Measurements from ENCODE around the gene SPNS3. TPM values are rescaled to one million over a fixed set of nuclear protein-coding genes. Genes with fewer than 3 reads are reported as not detected.

SPNS3 gene
- polyA plus RNA-seq, 1 donor (not counting 4 experiments of a cell fraction or from before 2014, with no cell fraction given), result not detected

DNA sequence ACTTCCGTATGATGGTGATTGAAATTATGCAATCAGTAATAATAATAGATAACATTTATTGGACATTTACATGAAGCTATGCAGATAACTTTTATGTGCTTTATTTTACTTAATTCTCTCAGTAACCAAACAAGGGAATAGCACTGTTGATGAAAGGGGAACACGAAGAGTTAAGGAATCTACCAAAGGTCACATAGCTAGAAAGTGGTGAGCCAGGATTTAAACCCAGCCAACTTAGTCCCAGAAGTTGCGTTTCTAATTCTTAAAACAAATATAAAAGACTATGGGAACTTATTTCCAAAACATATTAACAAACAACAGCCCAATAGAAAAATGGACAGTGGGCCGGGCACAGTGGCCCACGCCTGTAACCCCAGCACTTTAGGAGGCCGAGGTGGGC, 9.7 kb downstream of the SPNS3 start:
- no peaks in the 10 kb centered on the region for H3K9me3 ChIP-seq (ENCODE audit: control insufficient read depth, low read depth, low read length)
- no peak overlapping the region for H3K4me3 ChIP-seq (ENCODE audit: control insufficient read depth in 2 of 3, extremely low read depth in 1 of 3, insufficient read depth in 2 of 3, low read depth in 1 of 3, low read length in 3 of 3)
- no peak overlapping the region for H2AFZ ChIP-seq (ENCODE audit: control insufficient read depth, low read length)
- no peaks in the 10 kb centered on the region for H4K20me1 ChIP-seq (ENCODE audit: control insufficient read depth, extremely low read depth, insufficient read depth, low read length)
- dilution Hi-C loops (cut with MboI; ENCODE audit: extremely low pct_ligation_motif_present, low sequenced_read_pairs), result no loop called here
- no peaks in the 10 kb centered on the region for H3K4me1 ChIP-seq (ENCODE audit: control insufficient read depth, extremely low read depth, insufficient read depth, low read length)
- no peaks in the 10 kb centered on the region for H3K36me3 ChIP-seq (ENCODE audit: control insufficient read depth in 2 of 2, extremely low read depth in 1 of 2, insufficient read depth in 2 of 2, low read length in 2 of 2)
- H3K9ac ChIP-seq (ENCODE audit: control insufficient read depth, extremely low read depth, insufficient read depth, low read length), result no peak overlapping the region
- no peak for FAIRE-seq
- H3K4me2 ChIP-seq (ENCODE audit: control insufficient read depth, extremely low read depth, insufficient read depth, low read depth, low read length), result no peak overlapping the region
- no peak for TF ChIP-seq EZH2 (IDR thresholded peaks at IDR 0.05; ENCODE audit: low read length)
- TF ChIP-seq, protein P1, sequence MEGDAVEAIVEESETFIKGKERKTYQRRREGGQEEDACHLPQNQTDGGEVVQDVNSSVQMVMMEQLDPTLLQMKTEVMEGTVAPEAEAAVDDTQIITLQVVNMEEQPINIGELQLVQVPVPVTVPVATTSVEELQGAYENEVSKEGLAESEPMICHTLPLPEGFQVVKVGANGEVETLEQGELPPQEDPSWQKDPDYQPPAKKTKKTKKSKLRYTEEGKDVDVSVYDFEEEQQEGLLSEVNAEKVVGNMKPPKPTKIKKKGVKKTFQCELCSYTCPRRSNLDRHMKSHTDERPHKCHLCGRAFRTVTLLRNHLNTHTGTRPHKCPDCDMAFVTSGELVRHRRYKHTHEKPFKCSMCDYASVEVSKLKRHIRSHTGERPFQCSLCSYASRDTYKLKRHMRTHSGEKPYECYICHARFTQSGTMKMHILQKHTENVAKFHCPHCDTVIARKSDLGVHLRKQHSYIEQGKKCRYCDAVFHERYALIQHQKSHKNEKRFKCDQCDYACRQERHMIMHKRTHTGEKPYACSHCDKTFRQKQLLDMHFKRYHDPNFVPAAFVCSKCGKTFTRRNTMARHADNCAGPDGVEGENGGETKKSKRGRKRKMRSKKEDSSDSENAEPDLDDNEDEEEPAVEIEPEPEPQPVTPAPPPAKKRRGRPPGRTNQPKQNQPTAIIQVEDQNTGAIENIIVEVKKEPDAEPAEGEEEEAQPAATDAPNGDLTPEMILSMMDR (optimal IDR thresholded peaks at IDR 0.05 in 1 of 3, IDR thresholded peaks at IDR 0.05 in 1 of 3, conservative IDR thresholded peaks at IDR 0.05 in 1 of 3; ENCODE audit: extremely low read depth in 1 of 3, insufficient read depth in 2 of 3, low read length in 3 of 3), result no peak
- peaks cover 14% of the 10 kb centered on the region for H3K27me3 ChIP-seq (ENCODE audit: control insufficient read depth, extremely low read depth, insufficient read depth, low read length)
- no peaks in the 10 kb centered on the region for H3K9me1 ChIP-seq (ENCODE audit: control insufficient read depth, extremely low read depth, insufficient read depth, low read length)
- no peak for DNase-seq (ENCODE audit: low read depth, low spot score)
- no peaks in the 10 kb centered on the region for H3K79me2 ChIP-seq (ENCODE audit: control insufficient read depth, insufficient read depth, low read length)
- no peak overlapping the region for H3K27ac ChIP-seq (ENCODE audit: control insufficient read depth, insufficient read depth, low read length)

DNA sequence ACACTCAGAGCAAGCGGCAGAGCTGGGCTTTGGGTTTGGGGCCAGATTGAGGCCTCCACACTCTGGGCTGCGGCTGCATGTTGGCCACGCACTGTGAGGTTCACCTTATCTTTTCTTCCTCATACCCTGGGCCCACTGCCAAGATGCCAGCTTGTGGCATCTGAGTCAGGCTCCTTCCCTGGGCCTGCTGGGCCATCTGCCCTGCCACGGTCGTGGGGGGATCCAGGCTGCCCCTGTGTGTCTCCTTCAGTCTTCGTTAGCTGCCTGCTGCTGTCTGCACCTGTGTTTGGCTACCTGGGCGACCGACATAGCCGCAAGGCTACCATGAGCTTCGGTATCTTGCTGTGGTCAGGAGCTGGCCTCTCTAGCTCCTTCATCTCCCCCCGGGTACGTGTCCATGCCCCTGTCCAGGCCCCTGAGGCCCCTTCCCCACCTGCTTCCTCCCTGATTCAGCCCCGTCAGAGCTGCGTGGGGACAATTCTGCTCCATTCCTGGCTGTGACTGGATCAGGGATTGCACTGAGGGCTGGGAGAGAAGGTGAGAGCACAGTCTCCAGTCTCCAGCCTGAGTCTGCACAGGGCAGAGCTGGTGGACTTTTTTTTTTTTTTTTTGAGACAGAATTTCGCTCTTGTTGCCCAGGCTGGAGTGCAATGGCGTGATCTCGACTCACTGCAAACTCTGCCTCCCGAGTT, 11.2 kb downstream of the SPNS3 start:
- TF ChIP-seq EZH2 (IDR thresholded peaks at IDR 0.05; ENCODE audit: low read length), result no peak
- TF ChIP-seq, protein P1 (optimal IDR thresholded peaks at IDR 0.05 in 1 of 3, IDR thresholded peaks at IDR 0.05 in 1 of 3, conservative IDR thresholded peaks at IDR 0.05 in 1 of 3; ENCODE audit: extremely low read depth in 1 of 3, insufficient read depth in 2 of 3, low read length in 3 of 3), result no peak
- Histone ChIP-seq H2AFZ (ENCODE audit: control insufficient read depth, low read length) (no peak overlapping the region), H3K9ac (ENCODE audit: control insufficient read depth, extremely low read depth, insufficient read depth, low read length) (no peak overlapping the region), H3K4me2 (ENCODE audit: control insufficient read depth, extremely low read depth, insufficient read depth, low read depth, low read length) (no peak overlapping the region), H3K4me1 (ENCODE audit: control insufficient read depth, extremely low read depth, insufficient read depth, low read length) (no peaks in the 10 kb centered on the region), H3K79me2 (ENCODE audit: control insufficient read depth, insufficient read depth, low read length) (no peaks in the 10 kb centered on the region), H4K20me1 (ENCODE audit: control insufficient read depth, extremely low read depth, insufficient read depth, low read length) (no peaks in the 10 kb centered on the region), H3K9me3 (ENCODE audit: control insufficient read depth, low read depth, low read length) (no peaks in the 10 kb centered on the region), H3K36me3 (ENCODE audit: control insufficient read depth in 2 of 2, extremely low read depth in 1 of 2, insufficient read depth in 2 of 2, low read length in 2 of 2) (no peaks in the 10 kb centered on the region), H3K27ac (ENCODE audit: control insufficient read depth, insufficient read depth, low read length) (no peak overlapping the region), H3K9me1 (ENCODE audit: control insufficient read depth, extremely low read depth, insufficient read depth, low read length) (no peaks in the 10 kb centered on the region), H3K27me3 (ENCODE audit: control insufficient read depth, extremely low read depth, insufficient read depth, low read length) (peaks cover 23% of the 10 kb centered on the region), H3K4me3 (ENCODE audit: control insufficient read depth in 2 of 3, extremely low read depth in 1 of 3, insufficient read depth in 2 of 3, low read depth in 1 of 3, low read length in 3 of 3) (no peak overlapping the region)
- DNase-seq (ENCODE audit: low read depth, low spot score), result no peak
- dilution Hi-C loops (cut with MboI; ENCODE audit: extremely low pct_ligation_motif_present, low sequenced_read_pairs), result no loop called here
- FAIRE-seq, result no peak
